ENCODE results near the gene SEMA3F.

DNA sequence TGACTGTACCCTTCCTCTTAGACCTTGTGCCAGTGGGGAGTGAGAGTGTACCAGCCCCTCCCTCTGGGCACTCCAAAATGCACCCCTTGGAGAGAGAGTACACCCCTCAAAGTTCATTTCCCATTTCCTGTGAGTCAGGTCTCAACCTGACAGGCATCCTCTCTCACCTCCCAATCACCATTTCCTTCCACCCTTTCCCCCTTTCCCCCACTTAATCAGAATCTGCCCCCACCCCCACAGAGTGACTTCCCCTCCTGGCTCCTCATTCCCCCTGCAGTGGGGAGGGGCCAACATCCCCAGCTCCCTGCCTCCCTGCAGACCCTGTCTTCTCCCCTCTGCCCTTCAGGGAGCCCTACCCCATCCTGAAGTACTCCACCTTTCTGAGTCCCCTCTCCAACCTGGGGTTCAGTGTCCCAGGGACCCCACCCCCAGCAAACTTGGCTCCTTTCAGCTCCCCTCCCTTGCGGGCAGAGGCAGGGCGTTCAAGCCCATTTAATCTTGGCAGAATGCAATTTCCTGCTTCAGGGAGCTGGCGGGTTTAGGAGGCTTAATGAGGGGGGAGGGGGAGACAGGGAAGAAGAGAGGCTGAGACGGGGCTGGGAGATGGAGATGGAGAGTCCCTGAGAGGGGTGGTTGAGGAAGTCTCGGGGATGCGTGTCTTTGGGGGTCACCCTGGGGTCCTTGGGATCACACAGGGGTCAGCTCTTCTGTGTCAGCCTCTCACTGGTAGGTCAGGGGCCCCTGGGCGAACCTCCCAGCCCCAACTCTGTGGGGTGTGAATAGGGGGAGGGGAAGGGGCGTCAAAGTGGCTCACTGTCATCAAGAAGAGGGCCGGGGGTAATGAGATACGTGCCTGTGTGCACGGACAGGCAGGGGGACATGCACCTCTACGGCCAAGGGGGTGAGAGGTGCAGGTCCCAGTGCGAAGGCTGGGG is 16.6 kb upstream of the SEMA3F start:
- TF ChIP-seq, protein P1, sequence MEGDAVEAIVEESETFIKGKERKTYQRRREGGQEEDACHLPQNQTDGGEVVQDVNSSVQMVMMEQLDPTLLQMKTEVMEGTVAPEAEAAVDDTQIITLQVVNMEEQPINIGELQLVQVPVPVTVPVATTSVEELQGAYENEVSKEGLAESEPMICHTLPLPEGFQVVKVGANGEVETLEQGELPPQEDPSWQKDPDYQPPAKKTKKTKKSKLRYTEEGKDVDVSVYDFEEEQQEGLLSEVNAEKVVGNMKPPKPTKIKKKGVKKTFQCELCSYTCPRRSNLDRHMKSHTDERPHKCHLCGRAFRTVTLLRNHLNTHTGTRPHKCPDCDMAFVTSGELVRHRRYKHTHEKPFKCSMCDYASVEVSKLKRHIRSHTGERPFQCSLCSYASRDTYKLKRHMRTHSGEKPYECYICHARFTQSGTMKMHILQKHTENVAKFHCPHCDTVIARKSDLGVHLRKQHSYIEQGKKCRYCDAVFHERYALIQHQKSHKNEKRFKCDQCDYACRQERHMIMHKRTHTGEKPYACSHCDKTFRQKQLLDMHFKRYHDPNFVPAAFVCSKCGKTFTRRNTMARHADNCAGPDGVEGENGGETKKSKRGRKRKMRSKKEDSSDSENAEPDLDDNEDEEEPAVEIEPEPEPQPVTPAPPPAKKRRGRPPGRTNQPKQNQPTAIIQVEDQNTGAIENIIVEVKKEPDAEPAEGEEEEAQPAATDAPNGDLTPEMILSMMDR (IDR thresholded peaks at IDR 0.05; ENCODE audit: insufficient read depth, low read length): no peak
- TF ChIP-seq POLR2AphosphoS5 (IDR thresholded peaks at IDR 0.05; ENCODE audit: low read depth): no peak
